ENCODE data around the gene CHD2. TPM values are rescaled to one million over a fixed set of nuclear protein-coding genes. Genes with fewer than 3 reads are reported as not detected.

CHD2 gene
- total RNA-seq, 1 donor from 2014 or later: 54.2 TPM

GRCh38 chr15:93042691-93043378, 142.7 kb downstream of the CHD2 start:
- TF ChIP-seq CTCF (IDR thresholded peaks at IDR 0.05; ENCODE audit: insufficient read depth, low read length, poor library complexity, severe bottlenecking): no peak
- Histone ChIP-seq H3K36me3 (ENCODE audit: control insufficient read depth, insufficient read depth, low read length) (no peaks in the 10 kb centered on the region), H3K4me3 (ENCODE audit: low read depth, low read length) (no peak overlapping the region), H3K27me3 (ENCODE audit: control insufficient read depth, insufficient read depth, low read length) (peaks cover 5% of the 10 kb centered on the region)
- DNase-seq (ENCODE audit: low read depth): no peak

GRCh38 chr15:93043621-93044300, 143.6 kb downstream of the CHD2 start:
- Histone ChIP-seq H3K36me3 (ENCODE audit: control insufficient read depth, insufficient read depth, low read length) (no peaks in the 10 kb centered on the region), H3K4me3 (ENCODE audit: low read depth, low read length) (no peak overlapping the region), H3K27me3 (ENCODE audit: control insufficient read depth, insufficient read depth, low read length) (peaks cover 5% of the 10 kb centered on the region)
- TF ChIP-seq CTCF (IDR thresholded peaks at IDR 0.05; ENCODE audit: insufficient read depth, low read length, poor library complexity, severe bottlenecking): no peak
- DNase-seq (ENCODE audit: low read depth): no peak

- TF ChIP-seq CTCF (IDR thresholded peaks at IDR 0.05; ENCODE audit: insufficient read depth, low read length, poor library complexity, severe bottlenecking): no peak
- Histone ChIP-seq H3K27me3 (ENCODE audit: control insufficient read depth, insufficient read depth, low read length) (peaks cover 5% of the 10 kb centered on the region), H3K36me3 (ENCODE audit: control insufficient read depth, insufficient read depth, low read length) (no peaks in the 10 kb centered on the region), H3K4me3 (ENCODE audit: low read depth, low read length) (no peak overlapping the region)
- no peak for DNase-seq (ENCODE audit: low read depth)
These were observed 144.4 kb downstream of the CHD2 start for GRCh38 chr15:93044301-93045190.

GRCh38 chr15:93045191-93045785, 145.2 kb downstream of the CHD2 start:
- H3K27me3 ChIP-seq (ENCODE audit: control insufficient read depth, insufficient read depth, low read length): peaks cover 3% of the 10 kb centered on the region
- H3K4me3 ChIP-seq (ENCODE audit: low read depth, low read length): no peak overlapping the region
- TF ChIP-seq CTCF (IDR thresholded peaks at IDR 0.05; ENCODE audit: insufficient read depth, low read length, poor library complexity, severe bottlenecking): no peak
- no peaks in the 10 kb centered on the region for H3K36me3 ChIP-seq (ENCODE audit: control insufficient read depth, insufficient read depth, low read length)
- DNase-seq (ENCODE audit: low read depth): no peak

DNA sequence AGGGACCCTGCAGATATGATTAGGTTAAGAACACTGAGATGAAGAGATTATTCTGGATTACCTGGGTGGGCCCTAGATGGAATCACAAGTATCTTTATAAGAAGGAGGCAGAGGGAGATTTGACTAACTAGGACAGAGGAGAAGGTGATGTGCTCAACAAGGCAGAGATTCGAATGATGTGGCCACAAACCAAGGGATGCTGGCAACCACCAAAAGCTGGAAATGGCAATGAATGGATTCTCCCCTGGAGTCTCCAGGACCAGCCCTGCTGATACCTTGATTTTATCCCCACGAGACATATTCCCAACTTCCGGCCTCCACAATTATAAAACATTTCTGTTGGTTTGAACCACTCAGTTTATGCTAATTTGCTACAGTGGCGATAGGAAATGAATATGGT, 146.0 kb downstream of the CHD2 start:
- TF ChIP-seq CTCF (IDR thresholded peaks at IDR 0.05; ENCODE audit: insufficient read depth, low read length, poor library complexity, severe bottlenecking): no peak
- no peaks in the 10 kb centered on the region for H3K36me3 ChIP-seq (ENCODE audit: control insufficient read depth, insufficient read depth, low read length)
- DNase-seq (ENCODE audit: low read depth): no peak
- no peak overlapping the region for H3K4me3 ChIP-seq (ENCODE audit: low read depth, low read length)
- H3K27me3 ChIP-seq (ENCODE audit: control insufficient read depth, insufficient read depth, low read length): peaks cover 2% of the 10 kb centered on the region

All from kidney epithelial cell (primary cell).